ENCODE measurements around the gene HOXB7. TPM values are rescaled to one million over a fixed set of nuclear protein-coding genes. Genes with fewer than 3 reads are reported as not detected.
A peak's percentile ranks its signal among the peaks of the same experiment; 100 is the strongest.

Gene HOXB7
- total RNA-seq, 1 donor from 2014 or later, result 8.5 TPM

- Mint-ChIP-seq H3K27me3 (ENCODE audit: low read depth) (peaks cover 97% of the 10 kb centered on the region), H3K9me3 (no peaks in the 10 kb centered on the region), H3K27ac (ENCODE audit: unreplicated experiment) (no peak overlapping the region), H3K4me1 (no peaks in the 10 kb centered on the region), H3K36me3 (ENCODE audit: low read depth) (no peaks in the 10 kb centered on the region), H3K4me3 (no peak overlapping the region)
- DNase-seq (ENCODE audit: low read depth, low spot score), result no peak
- no peak for TF ChIP-seq CTCF (conservative IDR thresholded peaks at IDR 0.05)
These were observed 35.6 kb upstream of the HOXB7 start for GRCh38 chr17:48646183-48647102.

- DNase-seq (ENCODE audit: low read depth, low spot score), result no peak
- Mint-ChIP-seq H3K4me1 (no peaks in the 10 kb centered on the region), H3K27me3 (ENCODE audit: low read depth) (peaks cover 98% of the 10 kb centered on the region), H3K36me3 (ENCODE audit: low read depth) (no peaks in the 10 kb centered on the region), H3K4me3 (peak overlapping the region; percentile 8), H3K27ac (ENCODE audit: unreplicated experiment) (no peak overlapping the region), H3K9me3 (no peaks in the 10 kb centered on the region)
- TF ChIP-seq CTCF (conservative IDR thresholded peaks at IDR 0.05), result no peak
These were observed 34.9 kb upstream of the HOXB7 start for GRCh38 chr17:48645639-48646182.

GRCh38 chr17:48644910-48645557, 34.2 kb upstream of the HOXB7 start:
- H3K27ac Mint-ChIP-seq (ENCODE audit: unreplicated experiment), result no peak overlapping the region
- DNase-seq (ENCODE audit: low read depth, low spot score), result no peak
- H3K4me3 Mint-ChIP-seq, result peak overlapping the region; percentile 8
- no peaks in the 10 kb centered on the region for H3K9me3 Mint-ChIP-seq
- no peaks in the 10 kb centered on the region for H3K36me3 Mint-ChIP-seq (ENCODE audit: low read depth)
- H3K4me1 Mint-ChIP-seq, result no peaks in the 10 kb centered on the region
- TF ChIP-seq CTCF (conservative IDR thresholded peaks at IDR 0.05), result no peak
- H3K27me3 Mint-ChIP-seq (ENCODE audit: low read depth), result peaks cover 99% of the 10 kb centered on the region

GRCh38 chr17:48644159-48644558, 33.3 kb upstream of the HOXB7 start:
- Mint-ChIP-seq H3K4me1 (no peaks in the 10 kb centered on the region), H3K27ac (ENCODE audit: unreplicated experiment) (no peak overlapping the region), H3K4me3 (no peak overlapping the region), H3K36me3 (ENCODE audit: low read depth) (no peaks in the 10 kb centered on the region), H3K9me3 (no peaks in the 10 kb centered on the region), H3K27me3 (ENCODE audit: low read depth) (peaks cover 99% of the 10 kb centered on the region)
- DNase-seq (ENCODE audit: low read depth, low spot score), result no peak
- TF ChIP-seq CTCF (conservative IDR thresholded peaks at IDR 0.05), result no peak

GRCh38 chr17:48643697-48644012, 32.8 kb upstream of the HOXB7 start:
- no peak for TF ChIP-seq CTCF (conservative IDR thresholded peaks at IDR 0.05)
- no peak overlapping the region for H3K4me3 Mint-ChIP-seq
- DNase-seq (ENCODE audit: low read depth, low spot score), result no peak
- H3K27ac Mint-ChIP-seq (ENCODE audit: unreplicated experiment), result no peak overlapping the region
- peaks cover 99% of the 10 kb centered on the region for H3K27me3 Mint-ChIP-seq (ENCODE audit: low read depth)
- no peaks in the 10 kb centered on the region for H3K9me3 Mint-ChIP-seq
- no peaks in the 10 kb centered on the region for H3K36me3 Mint-ChIP-seq (ENCODE audit: low read depth)
- H3K4me1 Mint-ChIP-seq, result no peaks in the 10 kb centered on the region

All from neural crest cell (in vitro differentiated cells).